Erythroblast (primary cell): Measurements from ENCODE around the gene KCNH3.

ENCODE experiments used
- GATA1 ChIP-seq: IDR thresholded peaks from 2 replicates; pipeline ENCODE4 v1.6.1; 2011; ENCODE audit warnings: low read depth, mild to moderate bottlenecking, control low read depth, low read length, moderate library complexity
- POLR2A ChIP-seq: IDR thresholded peaks from 2 replicates; pipeline ENCODE4 v1.6.1; 2011; ENCODE audit warnings: mild to moderate bottlenecking, low read length

- TF ChIP-seq POLR2A: no peak
- no peak for TF ChIP-seq GATA1
Measured at GRCh38 chr12:49501895-49502294, 36.9 kb upstream of the KCNH3 start.
